WI38 (cell line): ENCODE data around the gene LRRC14B.
A peak's percentile ranks its signal among the peaks of the same experiment; 100 is the strongest.

Experiments used
- H3K4me3 ChIP-seq: 2 replicates; pipeline ENCODE4 v1.5.1; 2011; ENCODE audit warnings: low read depth, mild to moderate bottlenecking, control low read depth, low read length
- TF ChIP-seq, protein P1 (sequence below): IDR thresholded peaks from 2 replicates; pipeline ENCODE4 v1.5.1; 2012; ENCODE audit warnings: low read depth, mild to moderate bottlenecking, control low read depth, low read length

LRRC14B gene

GRCh38 chr5:188488-189481, 2.5 kb upstream of the LRRC14B start:
- no peak overlapping the region for H3K4me3 ChIP-seq
- TF ChIP-seq, protein P1, sequence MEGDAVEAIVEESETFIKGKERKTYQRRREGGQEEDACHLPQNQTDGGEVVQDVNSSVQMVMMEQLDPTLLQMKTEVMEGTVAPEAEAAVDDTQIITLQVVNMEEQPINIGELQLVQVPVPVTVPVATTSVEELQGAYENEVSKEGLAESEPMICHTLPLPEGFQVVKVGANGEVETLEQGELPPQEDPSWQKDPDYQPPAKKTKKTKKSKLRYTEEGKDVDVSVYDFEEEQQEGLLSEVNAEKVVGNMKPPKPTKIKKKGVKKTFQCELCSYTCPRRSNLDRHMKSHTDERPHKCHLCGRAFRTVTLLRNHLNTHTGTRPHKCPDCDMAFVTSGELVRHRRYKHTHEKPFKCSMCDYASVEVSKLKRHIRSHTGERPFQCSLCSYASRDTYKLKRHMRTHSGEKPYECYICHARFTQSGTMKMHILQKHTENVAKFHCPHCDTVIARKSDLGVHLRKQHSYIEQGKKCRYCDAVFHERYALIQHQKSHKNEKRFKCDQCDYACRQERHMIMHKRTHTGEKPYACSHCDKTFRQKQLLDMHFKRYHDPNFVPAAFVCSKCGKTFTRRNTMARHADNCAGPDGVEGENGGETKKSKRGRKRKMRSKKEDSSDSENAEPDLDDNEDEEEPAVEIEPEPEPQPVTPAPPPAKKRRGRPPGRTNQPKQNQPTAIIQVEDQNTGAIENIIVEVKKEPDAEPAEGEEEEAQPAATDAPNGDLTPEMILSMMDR = peak; percentile 93

DNA sequence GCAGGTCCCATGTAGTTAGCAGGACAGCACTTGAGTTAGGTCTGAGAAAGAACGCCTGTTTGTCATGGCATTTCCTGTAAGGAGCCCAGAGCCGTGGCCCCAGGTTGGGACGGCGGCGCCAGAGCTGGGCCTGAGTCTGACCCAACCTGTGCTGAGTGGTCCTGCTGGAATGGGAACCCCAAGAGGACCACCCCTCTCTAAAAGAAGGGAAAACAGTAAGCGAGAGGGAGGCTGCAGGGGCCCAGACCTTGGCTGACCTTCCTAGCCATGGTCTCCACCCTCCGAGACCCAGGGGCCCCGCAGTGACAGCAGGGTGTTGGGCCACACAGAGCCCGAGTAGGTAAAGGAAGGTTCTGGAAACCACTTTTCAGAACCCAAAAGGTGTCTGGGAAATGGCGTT, 1.8 kb upstream of the LRRC14B start:
- TF ChIP-seq, protein P1 = no peak
- H3K4me3 ChIP-seq = no peak overlapping the region

GRCh38 chr5:189976-190365, 1.3 kb upstream of the LRRC14B start:
- no peak overlapping the region for H3K4me3 ChIP-seq
- TF ChIP-seq, protein P1 = no peak

- TF ChIP-seq, protein P1 = no peak
- H3K4me3 ChIP-seq = no peak overlapping the region
These were observed 794 bp upstream of the LRRC14B start for GRCh38 chr5:190366-191035.

GRCh38 chr5:191949-192690, 825 bp downstream of the LRRC14B start:
- TF ChIP-seq, protein P1 = no peak
- no peak overlapping the region for H3K4me3 ChIP-seq

DNA sequence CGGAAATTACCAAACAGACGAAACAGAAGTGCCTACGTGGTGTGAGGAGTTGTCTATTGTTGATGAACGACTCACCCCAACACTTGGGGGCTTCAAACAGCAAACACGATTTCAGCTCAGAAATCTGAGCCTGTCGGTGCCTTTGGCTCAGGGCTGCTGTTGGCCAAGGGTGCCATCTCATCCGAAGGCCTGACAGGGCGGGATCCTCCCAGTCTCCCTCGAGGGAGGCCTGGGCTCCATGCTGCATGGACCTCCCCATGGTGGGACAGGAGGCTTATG, 1.3 kb downstream of the LRRC14B start:
- no peak overlapping the region for H3K4me3 ChIP-seq
- TF ChIP-seq, protein P1 = no peak
